ENCODE measurements around the gene BSG. TPM values are rescaled to one million over a fixed set of nuclear protein-coding genes. Genes with fewer than 3 reads are reported as not detected.

Gene BSG
- total and polyA plus RNA-seq, 2 of the 4 experiments (the other 2 are of a cell fraction): 130 to 698 TPM

GRCh38 chr19:536031-536880 lies 36.1 kb upstream of the BSG start:
- POLR2A ChIA-PET (ENCODE audit: unreplicated experiment): no interaction called here
- Histone ChIP-seq H3K56ac (ENCODE audit: extremely low read depth, insufficient read depth, low read length) (no peak overlapping the region), H4K91ac (ENCODE audit: insufficient read depth, low read depth, low read length) (no peak overlapping the region), H3K4me1 (ENCODE audit: control insufficient read depth, insufficient read depth, low read length) (peaks cover 8% of the 10 kb centered on the region), H3K9me1 (ENCODE audit: insufficient read depth, low read length) (no peaks in the 10 kb centered on the region), H2BK120ac (ENCODE audit: low read depth, low read length) (no peak overlapping the region), H2AFZ (replicated peaks; ENCODE audit: low read length, poor library complexity) (no peak overlapping the region), H3K4me3 (ENCODE audit: insufficient read depth, low read depth, low read length) (no peak overlapping the region), H4K20me1 (ENCODE audit: insufficient read depth, low read length) (peaks cover 52% of the 10 kb centered on the region), H3K23ac (ENCODE audit: low read depth, low read length) (no peak overlapping the region), H3K9ac (ENCODE audit: low read depth, low read length) (no peak overlapping the region), H3K4ac (ENCODE audit: low read depth, low read length) (no peak overlapping the region), H3K9me3 (ENCODE audit: control insufficient read depth, insufficient read depth, low read length) (no peaks in the 10 kb centered on the region), H2AK9ac (replicated peaks; ENCODE audit: low read depth, low read length, poor library complexity) (peak overlapping the region; percentile 28), H3K4me2 (ENCODE audit: low read depth, low read length) (no peak overlapping the region), H3K27me3 (ENCODE audit: control insufficient read depth, insufficient read depth, low read length) (no peaks in the 10 kb centered on the region), H2AK5ac (ENCODE audit: low read depth, low read length) (no peak overlapping the region), H2BK15ac (ENCODE audit: low read depth, low read length) (no peak overlapping the region), H3K27ac (ENCODE audit: insufficient read depth, low read length) (no peak overlapping the region), H3K36me3 (ENCODE audit: control insufficient read depth, insufficient read depth, low read length) (peaks cover 40% of the 10 kb centered on the region), H2BK5ac (ENCODE audit: low read depth, low read length, poor library complexity, severe bottlenecking) (no peak overlapping the region), H4K8ac (ENCODE audit: low read depth in 2 of 2, low read length in 2 of 2) (no peak overlapping the region), H3K79me1 (ENCODE audit: low read depth in 1 of 2, low read length in 2 of 2) (peaks cover 11 to 51% of the 10 kb centered on the region in 2 experiments), H3K14ac (replicated peaks; ENCODE audit: low read depth, low read length) (no peak overlapping the region), H4K5ac (ENCODE audit: low read depth, low read length) (no peak overlapping the region), H3K18ac (ENCODE audit: low read depth, low read length) (no peak overlapping the region), H2BK20ac (ENCODE audit: low read depth, low read length) (no peak overlapping the region)
- ATAC-seq (ENCODE audit: low read depth) (no peak), DNase-seq (no peak)
- WGBS, 2 experiments (ENCODE audit: extremely low coverage in 2 of 2, insufficient read length in 1 of 2): 91% methylated on average over 35 of the region's 55 CpGs; no CpG with 5 or more reads in 1 of the 2 experiments
- in situ Hi-C loops (cut with MboI; ENCODE audit: low sequenced_read_pairs): no loop called here
- no TSS peak for BruUV-seq (replicated peaks)
- TF ChIP-seq SMC3 (IDR thresholded peaks at IDR 0.05; ENCODE audit: low read depth, low read length) (no peak), BHLHE40 (IDR thresholded peaks at IDR 0.05; ENCODE audit: low read depth, low read length) (no peak), MAZ (IDR thresholded peaks at IDR 0.05; ENCODE audit: borderline replicate concordance, low read depth, low read length) (no peak), POLR2A (IDR thresholded peaks at IDR 0.05; ENCODE audit: low read depth, low read length) (no peak), NFE2L2 (IDR thresholded peaks at IDR 0.05; ENCODE audit: low read depth, low read length) (no peak), CTCF (conservative IDR thresholded peaks at IDR 0.05; ENCODE audit: low read depth, low read length) (no peak), RCOR1 (IDR thresholded peaks at IDR 0.05; ENCODE audit: insufficient replicate concordance, low read length) (no peak), MXI1 (IDR thresholded peaks at IDR 0.05; ENCODE audit: borderline replicate concordance, low read depth, low read length) (no peak), MAFK (IDR thresholded peaks at IDR 0.05; ENCODE audit: low read depth, low read length) (no peak), CEBPB (IDR thresholded peaks at IDR 0.05; ENCODE audit: low read depth, low read length) (no peak), CHD1 (IDR thresholded peaks at IDR 0.05; ENCODE audit: low read depth, low read length) (no peak), USF2 (IDR thresholded peaks at IDR 0.05; ENCODE audit: low read depth, low read length) (no peak)
- dilution Hi-C loops (cut with HindIII; ENCODE audit: low sequenced_read_pairs, unreplicated experiment): no loop called here
- CTCF ChIA-PET: no interaction called here
- intact Hi-C loops (cut with micrococcal nuclease): no loop called here
